Lung microvascular endothelial cell (primary cell): ENCODE results near the gene SCFD2. TPM values are rescaled to one million over a fixed set of nuclear protein-coding genes. Genes with fewer than 3 reads are reported as not detected.
A peak's percentile ranks its signal among the peaks of the same experiment; 100 is the strongest.

Experiments
- DNase-seq, 2 donors: peaks; one replicate each; pipeline versions ENCODE4 v3.0.0 to v3.0.0-alpha.2; 2010; ENCODE audit warnings: low read depth in 2 of 2
- total RNA-seq: library from RNA; depleted of rRNA; stranded (reverse); fragments of >200 nt; gene quantifications from 2 replicates; pipeline ENCODE4 v1.2.1, GENCODE V29; 2014

SCFD2 gene
- total RNA-seq, 1 donor from 2014 or later = 11.3 TPM

DNA sequence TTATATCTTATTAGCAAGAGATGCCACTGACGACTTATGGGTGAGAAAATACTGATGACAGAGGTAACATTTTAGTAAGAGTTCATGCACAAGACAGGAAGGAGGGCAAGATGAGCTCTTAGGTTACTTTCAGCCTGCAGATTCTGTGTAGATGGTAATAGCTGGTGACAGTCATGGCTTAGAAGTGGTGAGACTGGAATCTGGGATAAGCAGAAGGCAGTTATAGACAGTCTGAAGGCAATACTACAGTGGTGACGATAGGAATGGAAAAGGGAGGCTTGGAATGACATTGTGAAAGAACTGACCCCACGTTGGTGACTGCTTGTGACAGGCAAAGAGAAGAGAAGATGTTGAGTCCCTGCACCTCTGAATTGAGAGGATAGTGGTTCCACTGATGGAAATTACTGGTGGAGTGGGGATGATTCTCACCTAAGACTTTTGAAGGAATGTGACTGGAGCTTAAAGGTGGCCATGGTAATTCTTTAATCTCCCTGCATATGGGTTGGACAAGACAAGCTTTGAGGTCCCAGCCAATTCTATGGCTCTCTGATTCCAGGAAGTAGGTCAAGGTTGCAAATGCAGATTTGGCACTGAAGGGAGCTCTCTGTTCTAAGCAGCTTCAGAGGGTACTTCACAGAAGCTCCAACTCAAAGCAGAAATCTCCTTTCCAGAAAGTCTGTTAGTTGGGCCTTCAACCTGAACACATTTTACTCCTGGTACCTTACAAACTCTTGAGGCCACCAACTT is 404.0 kb downstream of the SCFD2 start:
- DNase-seq = no peak

DNA sequence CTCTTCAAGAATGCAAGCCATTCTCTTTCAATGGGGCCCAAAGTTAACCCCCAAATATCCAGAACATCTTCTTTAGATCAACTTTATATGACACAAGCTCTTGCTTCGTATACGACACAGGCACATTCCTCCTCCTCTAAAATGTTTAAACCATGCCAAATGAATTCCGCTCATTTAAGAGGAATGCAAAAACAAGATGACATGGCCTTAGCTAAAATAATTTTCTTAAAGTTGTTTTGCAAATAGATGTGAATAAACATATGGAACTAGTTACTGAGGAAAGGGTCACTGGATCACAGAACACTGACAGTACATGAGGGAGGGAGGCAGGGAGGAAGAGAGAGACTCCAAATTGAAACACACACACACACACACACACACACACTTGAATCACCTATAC is 406.3 kb downstream of the SCFD2 start:
- no peak for DNase-seq

DNA sequence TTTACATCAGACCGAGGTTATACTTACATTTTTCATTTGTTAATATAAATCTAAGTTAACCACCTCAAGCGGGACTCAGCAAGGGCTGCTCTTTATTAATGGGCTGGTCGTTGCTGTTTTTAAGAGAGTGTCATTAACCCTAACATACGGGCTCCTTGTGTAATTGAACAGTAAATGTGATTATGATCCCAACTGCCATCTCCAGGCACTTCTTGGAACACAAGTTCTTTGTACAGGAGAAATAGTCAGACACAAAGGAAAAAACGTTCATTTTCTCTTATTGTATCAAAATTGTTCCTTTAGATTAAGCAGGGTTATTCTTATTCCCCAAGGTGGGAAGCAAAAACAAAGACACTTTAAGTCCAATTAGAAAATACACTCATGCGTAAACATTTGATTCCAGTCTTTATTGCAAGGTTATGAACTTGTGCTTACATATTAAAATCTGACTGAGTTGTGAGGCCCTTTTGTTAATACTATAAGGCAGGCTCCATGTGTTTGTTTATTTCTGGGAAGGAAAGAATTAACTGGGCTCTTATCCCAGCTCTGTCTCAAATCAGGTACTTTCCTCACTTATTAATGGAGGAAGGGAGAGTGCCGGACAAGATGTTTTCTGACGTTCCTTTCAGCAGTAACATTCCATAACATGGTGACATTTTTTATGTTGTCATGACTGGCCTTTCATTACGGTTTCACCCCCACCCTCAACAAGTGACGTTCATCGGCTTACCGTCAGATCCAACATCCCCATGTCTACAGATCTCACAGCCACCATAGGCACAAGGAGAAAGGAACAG is 407.8 kb downstream of the SCFD2 start:
- DNase-seq = peak in 1 of 2 donors; percentile 21

DNA sequence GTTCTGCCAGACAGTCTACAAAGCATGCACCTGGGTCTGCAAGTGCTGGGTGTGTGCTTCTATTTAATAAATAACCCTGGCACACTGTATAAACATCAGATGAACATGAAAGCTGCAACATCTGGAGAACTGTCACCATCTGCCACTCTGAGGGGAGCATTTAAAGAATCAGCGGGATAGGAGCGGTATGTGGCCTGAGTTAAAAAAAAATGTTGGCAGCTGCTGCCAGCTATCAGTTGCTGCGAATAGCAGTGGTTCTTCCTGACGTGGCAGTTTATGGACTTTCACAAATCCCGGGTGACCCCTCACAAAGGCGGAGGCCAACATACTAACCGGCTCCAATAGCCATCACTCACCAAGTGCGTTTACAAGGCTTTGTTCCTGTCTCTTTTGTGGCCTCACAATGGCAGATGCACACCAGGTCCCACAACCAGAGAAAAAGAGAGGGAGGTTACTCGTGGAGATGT is 408.6 kb downstream of the SCFD2 start:
- DNase-seq = peak; percentile 7 to 66

DNA sequence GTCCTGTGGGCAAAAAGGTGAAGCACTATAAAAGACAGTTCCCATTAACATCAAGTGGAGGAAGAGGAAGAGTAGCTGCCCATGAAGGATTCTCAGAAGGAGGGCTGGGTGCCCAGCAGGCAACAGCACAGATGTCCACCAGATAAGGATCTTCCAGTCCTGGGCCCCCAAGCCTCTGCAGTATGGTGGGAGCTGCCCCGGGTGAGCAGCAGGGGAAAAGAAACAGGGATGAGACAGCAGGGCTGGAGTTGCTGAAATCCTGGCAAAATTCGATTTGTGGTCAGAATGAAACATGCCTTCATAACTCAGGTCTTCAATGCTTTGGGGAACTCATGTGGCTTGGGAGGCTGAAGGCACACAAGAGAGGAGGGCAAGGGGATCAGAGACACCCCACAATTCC is 409.2 kb downstream of the SCFD2 start:
- no peak for DNase-seq

DNA sequence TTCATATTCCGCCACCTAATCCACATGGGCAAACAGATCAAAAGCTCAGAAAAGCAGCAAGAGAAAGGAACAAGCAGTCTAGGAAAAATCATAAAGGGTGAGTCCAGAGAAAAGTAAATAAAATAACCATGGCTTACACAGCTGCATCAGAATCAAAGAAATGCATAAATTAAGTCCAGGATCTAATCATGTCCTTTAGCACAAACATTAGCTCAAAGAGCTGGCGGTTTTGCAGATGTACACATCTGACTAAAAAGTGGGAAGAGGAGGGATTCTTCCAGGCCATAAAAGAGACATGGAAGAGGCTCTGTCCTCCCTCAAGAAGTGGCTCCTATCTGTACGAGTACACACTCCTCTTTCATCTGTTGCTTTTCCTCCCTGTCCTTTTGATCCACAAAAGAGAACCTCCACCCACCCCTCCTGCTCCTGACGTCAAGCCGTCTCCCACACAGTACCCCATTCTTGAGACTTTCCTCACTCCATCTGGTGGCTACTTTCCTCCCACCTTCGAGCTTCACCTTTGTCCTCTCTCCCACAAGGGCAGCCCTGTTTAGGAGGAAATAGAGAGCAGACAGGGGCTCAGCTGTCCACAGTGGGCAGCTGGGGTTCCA is 411.2 kb downstream of the SCFD2 start:
- no peak for DNase-seq

DNA sequence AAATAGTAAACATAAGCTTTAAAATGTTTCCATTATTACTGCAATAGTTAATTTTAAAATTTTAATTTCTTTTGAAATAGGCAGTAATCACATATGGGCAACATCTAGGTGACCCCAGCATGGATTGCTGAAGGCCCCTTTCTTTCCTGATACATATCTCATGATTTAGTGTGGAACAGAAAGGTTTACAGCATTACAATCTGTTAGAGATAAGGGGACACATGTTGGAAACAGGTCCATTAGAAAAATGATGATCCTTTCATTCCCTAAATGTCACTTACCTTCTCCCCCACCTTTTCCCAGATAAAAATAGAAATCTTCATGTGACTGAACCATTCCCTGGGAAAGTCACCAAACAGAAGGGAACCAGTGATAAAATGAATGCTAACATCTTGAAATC is 413.3 kb downstream of the SCFD2 start:
- DNase-seq = no peak

DNA sequence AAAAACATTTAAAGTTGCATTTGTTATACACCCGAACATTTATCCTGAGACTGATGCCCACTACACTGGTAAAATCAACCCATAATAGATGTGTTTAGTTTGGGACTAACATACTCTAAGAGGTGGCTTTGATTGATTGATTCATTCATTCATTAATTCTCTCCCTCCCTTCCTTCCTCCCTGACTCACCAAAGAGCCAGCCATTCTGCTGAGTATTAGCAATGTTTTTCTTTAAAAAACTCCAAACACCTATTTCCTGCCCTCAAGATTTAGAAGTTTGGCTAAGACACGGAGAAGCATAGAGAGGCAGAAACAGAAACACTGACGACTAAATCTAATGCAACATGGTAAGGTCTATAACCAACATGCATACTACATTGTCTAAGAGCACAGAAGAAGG is 414.8 kb downstream of the SCFD2 start:
- DNase-seq = peak in 1 of 2 donors; percentile 59

DNA sequence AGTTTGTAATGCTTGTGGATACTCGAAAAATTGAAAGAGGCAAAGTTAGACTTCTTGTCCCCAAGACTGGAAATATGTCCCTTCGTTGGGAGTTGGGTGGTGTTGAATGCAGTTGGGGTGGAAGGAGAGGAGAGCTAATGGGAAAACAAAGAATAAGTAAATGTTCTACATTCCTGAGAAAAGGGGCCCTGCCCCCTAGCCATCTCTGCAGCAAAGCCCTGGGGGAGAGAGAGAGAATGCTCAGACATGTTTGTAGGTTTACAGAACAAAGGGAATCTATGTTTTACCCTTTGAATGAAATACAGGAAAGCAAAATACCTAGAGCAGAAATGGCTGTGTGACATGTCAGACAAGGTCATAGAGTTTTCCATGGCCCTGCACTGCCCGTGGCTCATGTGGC is 415.6 kb downstream of the SCFD2 start:
- DNase-seq = no peak

DNA sequence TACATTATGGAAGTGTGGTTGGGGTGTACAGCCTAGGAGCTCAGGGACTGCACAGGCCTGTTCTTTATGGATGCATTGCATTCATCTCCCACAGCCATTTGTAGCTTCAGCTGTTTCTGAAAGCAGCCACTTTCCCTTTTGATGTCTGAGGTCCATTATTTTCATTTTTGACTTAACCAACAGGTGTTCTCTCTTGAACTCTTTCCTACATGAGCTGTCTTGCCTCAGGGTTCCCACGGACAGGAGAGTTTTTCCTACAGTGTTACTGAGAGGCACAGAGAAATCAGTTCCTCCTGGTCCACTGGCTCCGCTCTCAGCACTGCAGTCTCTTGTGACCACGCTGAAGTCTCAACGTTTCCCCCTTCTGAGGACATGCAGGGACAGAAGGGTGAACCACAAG is 416.5 kb downstream of the SCFD2 start:
- DNase-seq = no peak

DNA sequence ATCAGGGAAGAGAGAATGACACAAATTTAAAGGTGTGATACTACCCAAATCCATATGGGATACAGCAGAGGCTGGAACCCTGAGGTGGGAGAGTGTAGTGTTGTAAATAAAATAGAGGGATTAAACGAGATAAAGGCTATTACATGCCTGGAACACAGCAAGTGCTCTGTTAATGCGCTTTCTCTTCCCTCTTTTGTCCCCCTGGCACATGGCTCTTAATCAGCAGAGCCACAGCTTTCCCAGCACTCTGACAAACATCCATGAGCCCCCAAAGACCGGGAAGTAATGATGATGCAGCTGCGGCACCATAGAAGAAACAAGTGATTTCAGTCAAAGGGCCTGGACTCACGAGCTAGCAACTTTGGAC is 417.8 kb downstream of the SCFD2 start:
- DNase-seq = no peak

DNA sequence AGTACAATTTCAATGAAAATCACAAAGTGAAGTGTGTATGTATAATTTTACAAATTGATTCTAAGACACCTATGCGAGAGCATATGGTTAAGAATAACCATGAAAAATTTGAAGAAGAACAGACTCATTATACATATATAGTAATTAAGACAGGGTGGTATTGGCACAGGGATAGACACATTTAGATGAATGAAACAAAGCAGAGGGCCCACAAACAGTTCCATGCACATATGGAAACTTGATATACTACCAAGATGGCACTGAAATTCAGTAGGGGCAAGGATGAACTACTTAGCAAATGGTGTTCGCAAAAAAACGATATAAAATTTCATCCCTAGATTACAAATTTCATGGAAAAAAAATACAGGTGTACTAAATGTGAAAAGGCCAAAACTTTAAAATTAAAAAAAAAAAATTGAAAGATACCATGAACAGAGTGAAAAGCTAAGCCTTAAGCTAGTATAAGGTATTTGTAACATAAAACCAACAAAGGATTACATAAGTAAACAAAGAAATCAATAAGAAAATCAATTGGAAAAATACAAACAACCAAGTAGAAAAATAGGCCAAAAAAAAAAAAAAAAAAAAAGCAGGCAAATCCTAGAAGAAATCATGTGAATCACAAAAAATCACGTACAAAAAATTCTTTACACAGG is 418.3 kb downstream of the SCFD2 start:
- no peak for DNase-seq

DNA sequence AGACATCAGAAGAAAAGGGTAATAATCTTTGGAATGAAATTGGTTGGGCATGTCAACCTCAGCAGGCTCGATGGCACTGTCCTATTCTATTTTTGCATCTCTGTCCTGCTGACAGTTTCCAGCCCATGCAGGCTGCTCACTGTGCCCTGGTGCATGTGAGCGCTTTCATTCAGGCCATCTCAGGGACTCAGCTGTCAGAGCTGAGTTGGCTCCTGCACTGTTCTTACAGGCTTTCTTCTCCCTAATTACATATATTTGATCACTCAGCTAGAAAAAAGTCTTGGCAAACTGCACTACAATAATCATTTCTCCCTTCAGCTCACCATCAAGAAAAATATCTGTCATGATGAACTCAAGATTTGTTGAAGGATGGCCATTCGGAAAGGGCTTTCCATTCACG is 419.0 kb downstream of the SCFD2 start:
- DNase-seq = no peak

DNA sequence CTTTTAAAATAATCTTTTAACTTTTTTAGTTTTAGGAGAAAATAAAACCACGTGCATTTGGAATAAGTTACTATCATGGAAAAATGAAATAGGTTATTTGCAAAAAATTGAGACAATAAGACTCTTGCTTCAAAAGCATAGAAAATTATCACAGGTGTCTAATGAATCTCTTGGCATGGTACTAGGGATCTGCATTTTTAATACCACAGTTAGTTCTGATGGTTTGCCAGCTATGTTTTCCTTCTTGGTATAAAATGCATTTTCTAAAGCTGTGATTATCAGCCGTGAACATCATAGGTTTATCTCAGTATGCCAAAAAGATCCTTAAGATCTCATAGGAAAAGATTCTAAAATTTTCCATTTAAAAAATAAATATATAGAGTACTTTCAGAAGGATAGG is 419.9 kb downstream of the SCFD2 start:
- no peak for DNase-seq

DNA sequence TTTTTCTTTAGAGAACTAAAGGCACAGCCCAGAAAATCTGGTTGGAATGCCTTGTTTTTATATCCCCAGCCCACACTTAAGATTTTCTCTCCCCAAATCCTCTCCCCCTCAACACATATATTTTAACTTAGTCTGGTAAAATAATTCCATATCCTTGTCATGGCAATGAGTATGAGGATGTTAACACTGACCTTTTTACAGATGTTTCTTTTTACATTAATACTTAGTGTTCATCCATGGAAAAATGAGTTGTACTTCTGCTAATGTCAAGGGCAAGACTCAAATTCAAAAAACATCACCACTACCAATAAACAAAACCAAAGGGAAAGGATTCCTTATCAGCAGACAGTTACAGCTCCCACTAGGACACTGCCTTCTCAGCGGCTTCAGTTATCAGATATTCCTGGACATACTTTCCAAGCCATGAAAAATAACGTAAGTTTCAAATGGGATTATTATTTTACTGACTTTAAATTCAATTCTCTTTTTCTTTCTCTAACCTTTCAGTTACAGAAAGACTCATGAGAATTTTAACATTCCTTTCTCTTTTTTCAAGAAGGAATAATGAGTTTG is 420.4 kb downstream of the SCFD2 start:
- no peak for DNase-seq

DNA sequence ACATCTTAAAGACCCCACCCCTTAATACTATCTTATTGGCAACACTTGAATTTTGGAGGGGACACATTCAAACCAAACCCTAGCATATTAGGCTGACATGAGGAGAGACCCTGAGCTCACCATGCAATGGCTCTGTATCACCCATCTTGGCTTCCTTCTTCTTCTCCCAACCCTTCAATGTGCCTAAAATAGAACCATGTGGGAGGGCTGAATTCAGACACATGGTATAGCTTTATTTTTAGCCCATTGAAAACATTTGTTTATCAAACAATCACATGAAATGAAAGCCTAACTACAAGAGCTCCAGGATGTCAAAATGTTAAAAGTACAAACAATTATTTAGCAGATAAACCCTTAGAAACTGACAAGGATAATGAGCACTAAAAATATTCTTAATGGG is 422.2 kb downstream of the SCFD2 start:
- DNase-seq = no peak

DNA sequence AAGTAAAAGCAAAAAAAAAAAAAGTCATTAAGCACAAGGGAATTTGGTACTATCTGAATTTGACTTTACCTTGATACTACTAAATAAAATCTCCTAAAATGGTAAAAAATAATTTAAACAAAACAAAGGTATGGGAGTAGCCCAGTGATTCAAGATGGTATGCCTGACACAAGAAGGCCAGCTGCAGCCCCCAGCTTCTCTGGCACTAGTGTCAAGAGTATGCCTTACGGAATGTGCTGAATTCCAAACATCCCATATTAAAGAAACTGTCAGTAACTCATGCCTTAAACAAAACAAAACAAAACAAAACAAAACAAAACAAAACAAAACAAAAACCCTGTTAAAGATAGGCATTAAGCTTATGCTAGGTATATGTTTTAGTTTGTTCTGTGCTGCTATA is 422.9 kb downstream of the SCFD2 start:
- no peak for DNase-seq

DNA sequence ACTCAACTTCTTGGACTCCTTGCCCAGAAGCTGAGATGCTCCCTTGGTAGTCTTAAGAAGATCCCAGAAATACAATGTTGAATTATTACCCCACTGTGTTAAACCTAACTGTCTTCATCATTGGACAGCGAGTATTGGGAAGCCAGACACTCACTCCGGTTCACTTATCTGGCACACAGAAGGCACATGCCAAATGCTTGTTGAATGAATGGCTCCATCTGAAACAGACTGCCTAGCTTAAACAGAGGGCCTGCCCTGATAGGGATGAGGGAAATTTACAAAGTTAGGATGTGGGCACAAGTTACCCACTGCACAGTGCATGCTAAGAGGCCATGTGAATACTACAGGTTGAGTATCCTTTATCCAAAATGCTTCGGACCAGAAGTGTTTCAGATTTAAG is 424.4 kb downstream of the SCFD2 start:
- DNase-seq = no peak

DNA sequence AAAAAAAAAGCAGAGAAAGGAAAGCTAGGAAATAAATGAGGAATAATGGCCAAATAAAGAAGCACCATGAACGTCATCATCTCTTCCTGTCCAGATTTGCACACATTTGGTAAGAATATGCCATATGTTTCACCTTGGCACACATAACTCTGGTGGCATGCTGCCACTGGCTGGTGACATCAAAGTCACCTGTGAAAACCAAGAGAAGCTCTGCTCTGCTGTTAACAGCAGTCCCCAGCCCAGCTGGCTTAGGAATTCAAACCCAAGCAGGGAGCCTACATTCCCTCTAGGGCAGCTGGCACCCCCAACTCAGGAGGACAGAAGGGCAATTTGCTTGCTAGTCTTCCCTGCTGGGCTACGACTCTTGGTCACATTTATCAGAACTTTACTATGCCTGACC is 426.1 kb downstream of the SCFD2 start:
- DNase-seq = no peak

DNA sequence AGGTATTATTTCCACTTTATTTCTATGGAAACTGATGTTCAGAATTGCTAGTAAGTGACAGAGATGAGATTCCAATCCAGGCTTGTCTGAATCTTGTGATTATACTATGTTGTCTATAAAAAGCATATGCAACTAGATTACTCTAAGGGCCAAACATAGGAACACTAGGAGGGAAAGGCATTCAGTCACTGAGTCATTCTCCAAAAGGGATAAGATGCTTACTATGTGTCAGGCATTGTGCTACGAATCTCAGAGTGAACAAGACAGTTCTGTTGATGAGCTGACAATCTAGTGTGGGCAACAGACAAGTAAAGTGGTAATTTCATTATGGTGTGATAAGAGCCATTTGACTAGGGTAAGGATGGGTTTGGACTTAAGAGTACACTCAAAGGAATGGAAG is 426.5 kb downstream of the SCFD2 start:
- DNase-seq = no peak

DNA sequence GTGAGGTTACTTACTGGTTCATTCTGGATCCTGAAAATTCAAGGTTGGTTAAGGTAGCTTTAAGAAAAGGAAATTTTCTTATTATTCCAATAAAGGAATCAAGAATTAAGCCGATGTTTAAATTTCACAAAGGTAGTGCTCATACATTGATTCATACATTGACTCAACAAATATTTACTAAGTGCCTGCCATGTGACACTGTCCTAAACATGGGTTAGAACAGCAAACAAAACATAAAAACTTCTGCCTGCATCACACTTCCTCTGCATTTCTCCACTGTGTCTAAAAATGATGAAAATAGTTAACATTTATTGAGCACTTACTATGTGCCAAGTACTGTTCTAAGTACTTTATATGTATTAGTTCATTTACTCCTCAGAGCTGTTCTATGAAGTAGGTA is 428.0 kb downstream of the SCFD2 start:
- no peak for DNase-seq

DNA sequence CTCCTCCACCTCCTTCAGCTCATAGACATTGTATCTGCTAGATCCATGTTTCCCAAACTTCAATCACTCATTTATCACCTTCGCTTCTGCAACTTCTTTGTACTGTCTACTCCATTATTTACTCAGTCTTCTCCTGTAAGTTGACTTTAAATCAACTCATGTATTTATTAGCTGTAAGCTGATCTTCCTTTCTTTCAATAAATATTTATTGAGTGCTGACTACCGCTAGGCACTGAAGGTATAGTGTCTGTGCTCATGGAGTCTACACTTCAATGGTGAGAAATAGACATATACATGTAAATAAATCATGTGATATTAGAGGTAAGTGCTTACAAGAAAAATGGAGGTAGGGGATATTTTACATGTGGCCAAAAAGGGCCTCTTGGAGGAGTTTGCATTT is 429.1 kb downstream of the SCFD2 start:
- DNase-seq = no peak
